Activated naive CD8-positive, alpha-beta T cell treated with anti-CD3 and anti-CD28 coated beads, Interleukin-2, amount 10 ng/mL, durations not matched to agents 7 days and 5 days (primary cell): ENCODE results near the gene POU2F2. TPM values are rescaled to one million over a fixed set of nuclear protein-coding genes. Genes with fewer than 3 reads are reported as not detected.

Experiments
- ATAC-seq: fragments of 150-1000 bp; cut with Tn5 transposase; one replicate; pipeline ENCODE4 v1.10.0; 2021; ENCODE audit warnings: low read depth, moderate library complexity
- POLR2A ChIA-PET: fragments of 350-600 bp; sonication (Branson Sonifier 250); formaldehyde crosslinking; loops from one replicate; lab custom pipeline; 2021; ENCODE audit warnings: antibody characterized with exemption; lab: Charles Lee
- DNase-seq: peaks from one replicate; pipeline ENCODE4 v3.0.0; 2021
- H3K27ac Mint-ChIP-seq: one replicate; pipeline ENCODE4 v1.8.0; 2022; ENCODE audit warnings: mild to moderate bottlenecking, mixed read lengths
- H3K27me3 Mint-ChIP-seq: one replicate; pipeline ENCODE4 v1.8.0; 2022; ENCODE audit warnings: mild to moderate bottlenecking, moderate library complexity, mixed read lengths
- H3K36me3 Mint-ChIP-seq: one replicate; pipeline ENCODE4 v1.8.0; 2021; ENCODE audit warnings: mild to moderate bottlenecking, mixed read lengths
- H3K4me1 Mint-ChIP-seq: one replicate; pipeline ENCODE4 v1.8.0; 2021; ENCODE audit warnings: mixed read lengths
- H3K4me3 Mint-ChIP-seq: one replicate; pipeline ENCODE4 v1.8.0; 2022; ENCODE audit warnings: mild to moderate bottlenecking, moderate library complexity, mixed read lengths
- H3K9me3 Mint-ChIP-seq: one replicate; pipeline ENCODE4 v1.8.0; 2021; ENCODE audit warnings: mixed read lengths
- total RNA-seq, 2 experiments: library from RNA; stranded (reverse); gene quantifications; one replicate each; pipeline ENCODE4 v1.2.3, GENCODE V29; 2021

The POU2F2 gene
- total RNA-seq, 2 experiments from 2014 or later: 33.0 to 33.9 TPM

GRCh38 chr19:42129399-42130253, 2.6 kb downstream of the POU2F2 start:
- ATAC-seq: no peak

DNA sequence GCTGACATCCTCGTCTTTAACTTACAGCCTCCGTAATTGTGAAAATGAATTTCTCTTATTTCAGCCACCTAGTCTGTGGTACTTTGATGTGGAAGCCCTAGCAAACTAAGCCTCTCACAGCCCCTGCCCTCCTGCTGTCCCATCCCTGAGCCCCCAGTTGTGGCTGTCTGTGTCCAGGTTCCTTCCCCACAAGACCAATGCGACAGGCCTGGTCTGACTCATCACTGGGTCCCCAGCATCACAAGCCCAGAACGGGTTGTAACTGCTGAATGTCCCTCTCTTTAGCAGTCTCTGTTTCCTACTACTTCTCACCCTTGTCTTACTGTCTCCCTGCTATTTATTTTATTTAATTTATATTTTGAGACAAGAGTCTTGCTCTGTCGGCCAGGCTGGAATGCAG, 5.7 kb downstream of the POU2F2 start:
- Mint-ChIP-seq H3K4me3 (no peak overlapping the region), H3K9me3 (no peaks in the 10 kb centered on the region), H3K27ac (peak overlapping the region; percentile 62), H3K27me3 (no peaks in the 10 kb centered on the region), H3K4me1 (peaks cover 52% of the 10 kb centered on the region), H3K36me3 (peaks cover 10% of the 10 kb centered on the region)
- no peak for ATAC-seq
- POLR2A ChIA-PET: no interaction called here
- DNase-seq: no peak

More at GRCh38 chr19:42129399-42130253, 2.6 kb downstream of the POU2F2 start:
- POLR2A ChIA-PET: interaction anchor here (0.6 kb wide), 1 partner anchor 9 kb away, joined by 3 read pairs; no protein-coding TSS in a partner anchor
- H3K27me3 Mint-ChIP-seq: no peaks in the 10 kb centered on the region
- H3K4me3 Mint-ChIP-seq: peak overlapping the region; percentile 14
- H3K36me3 Mint-ChIP-seq: peaks cover 4% of the 10 kb centered on the region
- H3K27ac Mint-ChIP-seq: peak overlapping the region; percentile 18
- no peaks in the 10 kb centered on the region for H3K9me3 Mint-ChIP-seq
- DNase-seq: no peak
- H3K4me1 Mint-ChIP-seq: peaks cover 46% of the 10 kb centered on the region

GRCh38 chr19:42125536-42125935, 6.7 kb downstream of the POU2F2 start:
- Mint-ChIP-seq H3K9me3 (no peaks in the 10 kb centered on the region), H3K27me3 (no peaks in the 10 kb centered on the region), H3K4me3 (no peak overlapping the region), H3K36me3 (peaks cover 10% of the 10 kb centered on the region), H3K27ac (no peak overlapping the region), H3K4me1 (peaks cover 54% of the 10 kb centered on the region)
- DNase-seq (no peak), ATAC-seq (no peak)
- POLR2A ChIA-PET: interaction anchor here (0.5 to 0.8 kb wide), 4 partner anchors 15 to 180 kb away, joined by 3 to 6 read pairs (median 4); no protein-coding TSS in a partner anchor

DNA sequence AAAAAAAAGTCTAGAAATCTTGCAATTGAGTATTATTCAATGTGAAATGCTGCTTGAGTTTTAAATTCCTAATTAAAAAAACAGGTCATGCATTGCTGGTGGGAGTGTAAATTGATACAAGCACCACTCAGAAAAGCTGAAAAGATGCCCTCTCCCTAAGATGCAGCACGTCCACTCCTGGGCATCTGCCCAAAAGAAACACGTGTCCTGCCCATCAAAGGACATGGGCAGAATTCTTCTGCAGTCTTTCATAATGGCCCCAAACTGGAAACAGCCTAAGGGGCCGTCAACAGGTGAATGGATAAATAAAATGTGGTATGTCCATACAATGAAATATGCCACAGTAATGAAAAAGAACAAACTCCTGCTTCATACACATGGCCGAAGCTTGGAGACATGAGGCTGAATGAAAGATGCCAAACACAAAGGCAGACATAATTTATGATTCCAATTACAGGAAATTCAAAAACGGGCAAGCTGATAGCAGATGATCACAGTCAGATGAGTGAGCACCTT, 7.8 kb downstream of the POU2F2 start:
- no peak for ATAC-seq
- Mint-ChIP-seq H3K9me3 (no peaks in the 10 kb centered on the region), H3K4me3 (no peak overlapping the region), H3K27me3 (no peaks in the 10 kb centered on the region), H3K27ac (peak overlapping the region; percentile 28), H3K36me3 (peaks cover 6% of the 10 kb centered on the region), H3K4me1 (peaks cover 46% of the 10 kb centered on the region)
- POLR2A ChIA-PET: interaction anchor here (0.6 to 1.6 kb wide), 4 partner anchors 11 to 118 kb away, joined by 3 to 6 read pairs (median 4); partner anchors contain the start of gene GSK3A
- DNase-seq: no peak

DNA sequence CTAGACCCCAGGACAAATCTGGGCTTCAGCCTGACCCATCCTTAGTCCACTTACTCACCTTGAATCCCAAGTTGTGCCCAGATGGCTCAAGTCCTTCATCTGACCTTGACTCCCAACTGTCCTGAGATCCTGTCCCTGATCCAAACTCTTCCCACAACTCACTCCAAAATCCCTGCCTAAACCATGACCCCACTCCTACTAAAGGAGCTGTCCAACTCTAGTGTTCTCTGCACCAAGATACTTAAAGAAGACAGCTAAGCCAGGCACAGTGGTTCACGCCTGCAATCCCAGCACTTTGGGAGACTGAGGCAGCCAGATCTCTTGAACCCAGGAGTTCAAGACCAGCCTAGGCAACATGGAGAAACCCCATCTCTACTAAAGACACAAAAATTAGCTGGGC, 8.5 kb downstream of the POU2F2 start:
- ATAC-seq: no peak
- POLR2A ChIA-PET: interaction anchor here (0.7 to 1.6 kb wide), 6 partner anchors 10 to 179 kb away, joined by 3 to 6 read pairs (median 3); partner anchors contain the start of genes GSK3A, PAFAH1B3 and ZNF574
- Mint-ChIP-seq H3K4me1 (peaks cover 49% of the 10 kb centered on the region), H3K36me3 (peaks cover 6% of the 10 kb centered on the region), H3K9me3 (no peaks in the 10 kb centered on the region), H3K27me3 (no peaks in the 10 kb centered on the region), H3K27ac (peak overlapping the region; percentile 93), H3K4me3 (peak overlapping the region; percentile 84)
- DNase-seq: no peak

- POLR2A ChIA-PET: interaction anchor here (0.8 to 1.6 kb wide), 5 partner anchors 47 to 179 kb away, joined by 3 read pairs; partner anchors contain the start of genes GSK3A, PAFAH1B3 and ZNF574
- H3K9me3 Mint-ChIP-seq: no peaks in the 10 kb centered on the region
- peak overlapping the region; percentile 84 for H3K4me3 Mint-ChIP-seq
- H3K27ac Mint-ChIP-seq: peak overlapping the region; percentile 93
- DNase-seq: peak; percentile 63
- ATAC-seq: peak; percentile 55
- peaks cover 48% of the 10 kb centered on the region for H3K4me1 Mint-ChIP-seq
- peaks cover 6% of the 10 kb centered on the region for H3K36me3 Mint-ChIP-seq
- H3K27me3 Mint-ChIP-seq: no peaks in the 10 kb centered on the region
Measured at GRCh38 chr19:42122691-42123607, 9.3 kb downstream of the POU2F2 start.

GRCh38 chr19:42121656-42122069, 10.6 kb downstream of the POU2F2 start:
- peak; percentile 79 for ATAC-seq
- no peaks in the 10 kb centered on the region for H3K9me3 Mint-ChIP-seq
- peak; percentile 63 for DNase-seq
- POLR2A ChIA-PET: interaction anchor here (0.7 to 1.2 kb wide), 4 partner anchors 11 to 153 kb away, joined by 3 to 6 read pairs (median 4); no protein-coding TSS in a partner anchor
- peak overlapping the region; percentile 93 for H3K27ac Mint-ChIP-seq
- H3K4me1 Mint-ChIP-seq: peaks cover 45% of the 10 kb centered on the region
- H3K4me3 Mint-ChIP-seq: peak overlapping the region; percentile 84
- no peaks in the 10 kb centered on the region for H3K27me3 Mint-ChIP-seq
- H3K36me3 Mint-ChIP-seq: peaks cover 8% of the 10 kb centered on the region

- Mint-ChIP-seq H3K36me3 (peaks cover 12% of the 10 kb centered on the region), H3K27ac (peak overlapping the region; percentile 93), H3K27me3 (no peaks in the 10 kb centered on the region), H3K4me1 (peaks cover 40% of the 10 kb centered on the region), H3K4me3 (peak overlapping the region; percentile 84), H3K9me3 (no peaks in the 10 kb centered on the region)
- peak; percentile 5 for ATAC-seq
- POLR2A ChIA-PET: interaction anchor here (0.7 to 1.2 kb wide), 4 partner anchors 12 to 153 kb away, joined by 3 to 6 read pairs (median 4); no protein-coding TSS in a partner anchor
- DNase-seq: no peak
Measured at GRCh38 chr19:42121036-42121621, 11.1 kb downstream of the POU2F2 start.

DNA sequence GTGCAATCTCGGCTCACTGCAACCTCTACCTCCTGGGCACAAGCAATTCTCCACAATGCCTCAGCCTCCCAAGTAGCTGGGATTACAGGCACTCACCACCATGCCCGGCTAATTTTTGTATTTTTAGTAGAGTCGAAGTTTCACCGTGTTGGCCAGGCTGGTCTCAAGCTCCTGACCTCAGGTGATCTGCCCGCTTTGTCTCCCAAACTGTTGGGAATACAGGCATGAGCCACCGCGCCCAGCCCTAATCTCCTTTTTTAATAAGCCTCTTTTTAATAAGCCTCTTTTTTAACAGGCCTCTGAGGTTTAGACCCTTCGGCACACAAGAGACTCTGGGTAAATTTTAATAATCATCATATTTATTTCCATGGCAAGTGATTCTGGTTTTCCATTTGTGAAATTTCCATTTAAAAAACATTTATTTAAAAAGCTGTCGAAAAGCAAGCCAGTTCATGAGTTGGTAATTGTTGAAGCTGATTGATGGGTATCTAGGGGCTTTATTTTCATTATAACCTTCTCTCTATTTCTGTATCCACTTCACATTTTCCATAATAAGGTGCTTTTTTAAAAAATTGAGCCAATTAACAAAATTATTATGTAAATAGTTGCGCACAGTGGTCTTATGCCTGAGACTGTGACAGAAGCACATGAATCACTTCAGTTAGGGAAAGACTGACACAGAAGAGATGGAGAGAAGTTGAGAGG, 11.8 kb downstream of the POU2F2 start:
- Mint-ChIP-seq H3K4me1 (peaks cover 42% of the 10 kb centered on the region), H3K27ac (peak overlapping the region; percentile 93), H3K9me3 (no peaks in the 10 kb centered on the region), H3K4me3 (peak overlapping the region; percentile 11), H3K36me3 (peaks cover 15% of the 10 kb centered on the region), H3K27me3 (no peaks in the 10 kb centered on the region)
- POLR2A ChIA-PET: interaction anchor here (0.9 kb wide), 1 partner anchor 9 kb away, joined by 3 read pairs; no protein-coding TSS in a partner anchor
- DNase-seq (no peak), ATAC-seq (no peak)

GRCh38 chr19:42117076-42117475, 15.2 kb downstream of the POU2F2 start:
- DNase-seq (no peak), ATAC-seq (no peak)
- Mint-ChIP-seq H3K36me3 (peaks cover 15% of the 10 kb centered on the region), H3K4me1 (peaks cover 32% of the 10 kb centered on the region), H3K27ac (no peak overlapping the region), H3K27me3 (no peaks in the 10 kb centered on the region), H3K4me3 (no peak overlapping the region), H3K9me3 (no peaks in the 10 kb centered on the region)
- POLR2A ChIA-PET: no interaction called here

- Mint-ChIP-seq H3K4me1 (peaks cover 31% of the 10 kb centered on the region), H3K27me3 (no peaks in the 10 kb centered on the region), H3K27ac (no peak overlapping the region), H3K4me3 (no peak overlapping the region), H3K36me3 (peaks cover 15% of the 10 kb centered on the region), H3K9me3 (no peaks in the 10 kb centered on the region)
- POLR2A ChIA-PET: no interaction called here
- ATAC-seq (no peak), DNase-seq (no peak)
Measured at GRCh38 chr19:42116308-42117075, 15.8 kb downstream of the POU2F2 start.
